Breast epithelium (tissue), 3 donors: ENCODE results near the gene GLRA2.

Experiments used
- POLR2A ChIP-seq: fragments of 450-650 bp; IDR thresholded peaks from one replicate; pipeline ENCODE4 v1.6.1; 2016; ENCODE audit warnings: antibody characterized with exemption, mild to moderate bottlenecking, moderate library complexity
- TF ChIP-seq, protein P1 (sequence below), 3 donors: fragments of 450-650 bp; IDR thresholded peaks; one replicate each; pipeline ENCODE4 v1.5.1; 2016 to 2017; ENCODE audit warnings: antibody characterized with exemption in 3 of 3, mild to moderate bottlenecking in 3 of 3, moderate library complexity in 3 of 3

DNA sequence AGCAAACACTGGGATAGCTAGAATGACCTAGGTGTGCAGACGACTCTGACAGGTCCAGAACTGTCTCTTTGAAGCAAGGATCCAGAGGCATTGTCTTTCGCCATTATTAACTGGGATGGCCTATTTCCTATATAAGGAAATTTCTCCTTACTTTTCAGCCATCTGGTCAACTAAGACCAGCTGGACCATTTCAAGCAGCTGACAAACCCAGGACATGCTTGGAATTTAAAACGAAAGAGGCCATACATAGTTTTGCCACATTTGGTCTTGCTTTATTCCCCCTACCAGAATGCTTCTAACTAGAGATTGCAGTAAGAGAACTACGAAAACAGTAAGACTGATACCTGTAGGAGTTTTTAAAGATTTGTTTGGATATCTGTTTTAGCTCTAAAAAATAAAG lies 87.0 kb downstream of the GLRA2 start:
- TF ChIP-seq POLR2A, result no peak
- TF ChIP-seq, protein P1, sequence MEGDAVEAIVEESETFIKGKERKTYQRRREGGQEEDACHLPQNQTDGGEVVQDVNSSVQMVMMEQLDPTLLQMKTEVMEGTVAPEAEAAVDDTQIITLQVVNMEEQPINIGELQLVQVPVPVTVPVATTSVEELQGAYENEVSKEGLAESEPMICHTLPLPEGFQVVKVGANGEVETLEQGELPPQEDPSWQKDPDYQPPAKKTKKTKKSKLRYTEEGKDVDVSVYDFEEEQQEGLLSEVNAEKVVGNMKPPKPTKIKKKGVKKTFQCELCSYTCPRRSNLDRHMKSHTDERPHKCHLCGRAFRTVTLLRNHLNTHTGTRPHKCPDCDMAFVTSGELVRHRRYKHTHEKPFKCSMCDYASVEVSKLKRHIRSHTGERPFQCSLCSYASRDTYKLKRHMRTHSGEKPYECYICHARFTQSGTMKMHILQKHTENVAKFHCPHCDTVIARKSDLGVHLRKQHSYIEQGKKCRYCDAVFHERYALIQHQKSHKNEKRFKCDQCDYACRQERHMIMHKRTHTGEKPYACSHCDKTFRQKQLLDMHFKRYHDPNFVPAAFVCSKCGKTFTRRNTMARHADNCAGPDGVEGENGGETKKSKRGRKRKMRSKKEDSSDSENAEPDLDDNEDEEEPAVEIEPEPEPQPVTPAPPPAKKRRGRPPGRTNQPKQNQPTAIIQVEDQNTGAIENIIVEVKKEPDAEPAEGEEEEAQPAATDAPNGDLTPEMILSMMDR (IDR thresholded peaks at IDR 0.05), result no peak
